ENCODE measurements around the gene SNX24. TPM values are rescaled to one million over a fixed set of nuclear protein-coding genes. Genes with fewer than 3 reads are reported as not detected.

SNX24 gene
- total RNA-seq, 1 experiment from 2014 or later: 10.3 TPM

DNA sequence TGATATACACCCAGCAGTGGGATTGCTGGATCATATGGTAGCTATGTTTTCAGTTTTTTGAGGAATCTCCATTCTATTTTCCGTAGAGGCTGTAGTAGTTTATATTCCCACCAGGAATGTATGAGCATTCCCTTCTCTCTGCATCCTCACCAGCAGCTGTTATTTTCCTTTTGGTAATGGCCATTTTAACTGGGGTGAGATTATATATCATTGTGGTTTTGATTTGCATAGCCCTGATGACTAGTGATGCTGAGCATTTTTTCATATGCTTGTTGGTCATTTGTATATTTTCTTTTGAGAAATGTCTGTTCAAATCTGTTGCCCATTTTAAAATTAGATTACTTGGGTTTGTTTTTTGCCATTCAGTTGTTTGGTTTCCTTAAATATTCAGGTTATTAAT is 202.3 kb downstream of the SNX24 start:
- Histone ChIP-seq H3K4me1 (ENCODE audit: insufficient read depth, low read length) (no peaks in the 10 kb centered on the region), H3K79me2 (ENCODE audit: low read length) (no peaks in the 10 kb centered on the region), H3K9me3 (ENCODE audit: low read length) (no peaks in the 10 kb centered on the region), H4K20me1 (ENCODE audit: low read length) (no peaks in the 10 kb centered on the region), H3K4me2 (ENCODE audit: low read length) (no peak overlapping the region), H2AFZ (ENCODE audit: low read length) (no peak overlapping the region), H3K4me3 (ENCODE audit: low read length) (no peak overlapping the region), H3K36me3 (ENCODE audit: low read depth, low read length) (no peaks in the 10 kb centered on the region), H3K9me2 (replicated peaks; ENCODE audit: low read length) (no peaks in the 10 kb centered on the region), H3K9ac (ENCODE audit: low read length) (no peak overlapping the region), H3K27me3 (ENCODE audit: low read length) (no peaks in the 10 kb centered on the region), H3F3A (ENCODE audit: low read length, unreplicated experiment) (no peaks in the 10 kb centered on the region), H3K27ac (ENCODE audit: low read length) (no peak overlapping the region)
- ChIA-PET CTCF (no interaction called here), POLR2A (ENCODE audit: unreplicated experiment) (no interaction called here)
- no TSS peak for BruUV-seq (replicated peaks)
- intact Hi-C loops (cut with micrococcal nuclease): no loop called here
- ATAC-seq: no peak
- TF ChIP-seq EZH2phosphoT487 (IDR thresholded peaks at IDR 0.05; ENCODE audit: borderline replicate concordance, low read length): no peak
- no peak for TF ChIP-seq EZH2 (IDR thresholded peaks at IDR 0.05; ENCODE audit: low read length, unreplicated experiment)
- TF ChIP-seq, protein P1, sequence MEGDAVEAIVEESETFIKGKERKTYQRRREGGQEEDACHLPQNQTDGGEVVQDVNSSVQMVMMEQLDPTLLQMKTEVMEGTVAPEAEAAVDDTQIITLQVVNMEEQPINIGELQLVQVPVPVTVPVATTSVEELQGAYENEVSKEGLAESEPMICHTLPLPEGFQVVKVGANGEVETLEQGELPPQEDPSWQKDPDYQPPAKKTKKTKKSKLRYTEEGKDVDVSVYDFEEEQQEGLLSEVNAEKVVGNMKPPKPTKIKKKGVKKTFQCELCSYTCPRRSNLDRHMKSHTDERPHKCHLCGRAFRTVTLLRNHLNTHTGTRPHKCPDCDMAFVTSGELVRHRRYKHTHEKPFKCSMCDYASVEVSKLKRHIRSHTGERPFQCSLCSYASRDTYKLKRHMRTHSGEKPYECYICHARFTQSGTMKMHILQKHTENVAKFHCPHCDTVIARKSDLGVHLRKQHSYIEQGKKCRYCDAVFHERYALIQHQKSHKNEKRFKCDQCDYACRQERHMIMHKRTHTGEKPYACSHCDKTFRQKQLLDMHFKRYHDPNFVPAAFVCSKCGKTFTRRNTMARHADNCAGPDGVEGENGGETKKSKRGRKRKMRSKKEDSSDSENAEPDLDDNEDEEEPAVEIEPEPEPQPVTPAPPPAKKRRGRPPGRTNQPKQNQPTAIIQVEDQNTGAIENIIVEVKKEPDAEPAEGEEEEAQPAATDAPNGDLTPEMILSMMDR (conservative IDR thresholded peaks at IDR 0.05; ENCODE audit: low read depth, low read length): no peak
- DNase-seq: no peak

DNA sequence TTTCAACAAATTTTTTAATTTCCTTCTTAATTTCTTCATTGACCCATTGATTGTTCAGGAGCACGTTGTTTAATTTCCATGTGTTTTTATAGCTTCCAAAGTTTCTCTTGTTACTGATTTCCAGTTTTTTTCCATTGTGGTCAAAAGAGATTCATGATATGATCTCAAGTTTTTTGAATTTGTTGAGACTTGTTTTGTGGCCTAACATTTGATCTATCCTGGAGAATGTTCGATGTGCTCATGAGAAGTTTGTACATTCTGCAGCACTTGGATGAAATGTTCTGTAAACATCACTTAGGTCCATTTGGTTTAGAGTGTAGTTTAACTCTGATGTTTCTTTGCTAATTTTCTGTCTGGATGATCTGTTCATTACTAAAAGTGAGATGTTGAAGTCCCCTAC is 205.8 kb downstream of the SNX24 start:
- no peaks in the 10 kb centered on the region for H4K20me1 ChIP-seq (ENCODE audit: low read length)
- CTCF ChIA-PET: no interaction called here
- H3K27ac ChIP-seq (ENCODE audit: low read length): no peak overlapping the region
- intact Hi-C loops (cut with micrococcal nuclease): no loop called here
- H3K4me3 ChIP-seq (ENCODE audit: low read length): no peak overlapping the region
- ATAC-seq: no peak
- no TSS peak for BruUV-seq (replicated peaks)
- POLR2A ChIA-PET (ENCODE audit: unreplicated experiment): no interaction called here
- H3K4me1 ChIP-seq (ENCODE audit: insufficient read depth, low read length): no peaks in the 10 kb centered on the region
- no peak overlapping the region for H3K9ac ChIP-seq (ENCODE audit: low read length)
- no peaks in the 10 kb centered on the region for H3K9me3 ChIP-seq (ENCODE audit: low read length)
- no peaks in the 10 kb centered on the region for H3K27me3 ChIP-seq (ENCODE audit: low read length)
- H2AFZ ChIP-seq (ENCODE audit: low read length): no peak overlapping the region
- DNase-seq: no peak
- H3K9me2 ChIP-seq (replicated peaks; ENCODE audit: low read length): no peaks in the 10 kb centered on the region
- H3F3A ChIP-seq (ENCODE audit: low read length, unreplicated experiment): no peaks in the 10 kb centered on the region
- H3K4me2 ChIP-seq (ENCODE audit: low read length): no peak overlapping the region
- H3K36me3 ChIP-seq (ENCODE audit: low read depth, low read length): no peaks in the 10 kb centered on the region
- no peak for TF ChIP-seq EZH2 (IDR thresholded peaks at IDR 0.05; ENCODE audit: low read length, unreplicated experiment)
- TF ChIP-seq EZH2phosphoT487 (IDR thresholded peaks at IDR 0.05; ENCODE audit: borderline replicate concordance, low read length): no peak
- TF ChIP-seq, protein P1 (conservative IDR thresholded peaks at IDR 0.05; ENCODE audit: low read depth, low read length): no peak
- H3K79me2 ChIP-seq (ENCODE audit: low read length): no peaks in the 10 kb centered on the region

Other genes starting within 250 kb of the SNX24 start
- gene SNX2, start 70.5 kb upstream of the SNX24 start, total RNA-seq (2014; rRNA removed): 30.5 and 33.7 TPM in 2 replicates
- gene PPIC, start 191.1 kb downstream of the SNX24 start, total RNA-seq (2014; rRNA removed): 8.8 and 14.6 TPM in 2 replicates
- gene PRDM6, start 243.6 kb downstream of the SNX24 start, total RNA-seq (2014; rRNA removed): not detected in 2 replicates

Measured in PC-3 (cell line).